ES-I3 (cell line): Measurements from ENCODE around the gene DTNB.
"Not testable (repeated sequence)": the region's sequence is repeated elsewhere in the genome, so short reads cannot be mapped to it uniquely, and the experiment has no call there.

Experiments
- H3K36me3 ChIP-seq: 2 replicates; pipeline ENCODE4 v1.6.1; 2013; ENCODE audit warnings: mild to moderate bottlenecking, low read length, control low read depth, moderate library complexity; ENCODE audit not compliant: insufficient read depth
- H3K4me1 ChIP-seq: 2 replicates; pipeline ENCODE4 v1.6.1; 2013; ENCODE audit warnings: mild to moderate bottlenecking, control low read depth, low read length; ENCODE audit not compliant: insufficient read depth
- H3K9ac ChIP-seq: 2 replicates; pipeline ENCODE4 v1.6.1; 2013; ENCODE audit warnings: low read depth, mild to moderate bottlenecking, low read length, moderate library complexity
- H3K9me3 ChIP-seq: 2 replicates; pipeline ENCODE4 v1.6.1; 2013; ENCODE audit warnings: mild to moderate bottlenecking, low read length, moderate library complexity; ENCODE audit not compliant: control insufficient read depth, insufficient read depth

Gene DTNB

GRCh38 chr2:25545899-25546298, 127.5 kb downstream of the DTNB start:
- Histone ChIP-seq H3K36me3 (no peaks in the 10 kb centered on the region), H3K9ac (no peak overlapping the region), H3K9me3 (no peaks in the 10 kb centered on the region), H3K4me1 (peaks cover 10% of the 10 kb centered on the region; the same call in 1 of the 2 replicates)

DNA sequence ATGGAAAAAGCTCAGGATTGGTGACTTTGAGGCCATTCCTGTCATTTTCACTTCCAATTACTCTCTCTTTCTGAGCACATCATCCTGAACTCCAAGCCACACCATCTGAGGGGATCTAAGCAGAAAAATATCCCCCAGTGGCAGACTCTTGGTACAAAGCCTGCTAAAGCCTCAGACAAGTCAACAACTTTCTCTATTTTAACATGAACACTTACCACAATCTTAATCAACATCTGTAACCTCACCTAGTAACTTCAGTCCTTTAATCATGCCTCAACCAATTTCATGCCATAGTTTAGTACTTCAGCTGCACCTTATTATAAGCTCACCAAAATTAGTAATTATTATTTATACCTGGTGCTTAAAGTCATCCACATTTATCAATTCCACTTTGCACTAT, 128.9 kb downstream of the DTNB start:
- peaks cover 10% of the 10 kb centered on the region; the same call in 1 of the 2 replicates for H3K4me1 ChIP-seq
- no peak overlapping the region for H3K9ac ChIP-seq
- H3K9me3 ChIP-seq: no peaks in the 10 kb centered on the region
- no peaks in the 10 kb centered on the region for H3K36me3 ChIP-seq

- no peak overlapping the region for H3K9ac ChIP-seq
- H3K36me3 ChIP-seq: no peaks in the 10 kb centered on the region
- no peaks in the 10 kb centered on the region for H3K9me3 ChIP-seq
- H3K4me1 ChIP-seq: peaks cover 10% of the 10 kb centered on the region; the same call in 1 of the 2 replicates
These were observed 129.4 kb downstream of the DTNB start for GRCh38 chr2:25543939-25544338.

DNA sequence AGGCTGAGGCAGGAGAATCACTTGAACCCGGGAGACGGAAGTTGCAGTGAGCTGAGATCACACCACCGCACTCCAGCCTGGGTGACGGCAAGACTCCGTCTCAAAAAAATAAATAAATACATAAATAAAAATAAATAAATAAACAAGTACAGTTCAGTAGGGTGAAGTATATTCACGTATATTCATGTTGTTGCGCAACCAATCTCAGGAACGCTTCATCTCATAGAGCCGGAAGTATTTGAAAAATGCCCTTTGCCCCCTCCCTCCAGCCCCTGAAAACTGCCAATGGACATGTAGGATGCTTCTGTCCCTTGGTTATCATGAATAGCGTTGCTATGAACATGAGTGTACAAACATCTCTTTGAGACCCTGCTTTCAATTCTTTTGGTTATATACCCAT, 132.0 kb downstream of the DTNB start:
- Histone ChIP-seq H3K36me3 (no peaks in the 10 kb centered on the region), H3K9ac (no peak overlapping the region), H3K9me3 (no peaks in the 10 kb centered on the region), H3K4me1 (peaks cover 10% of the 10 kb centered on the region; the same call in 1 of the 2 replicates)

DNA sequence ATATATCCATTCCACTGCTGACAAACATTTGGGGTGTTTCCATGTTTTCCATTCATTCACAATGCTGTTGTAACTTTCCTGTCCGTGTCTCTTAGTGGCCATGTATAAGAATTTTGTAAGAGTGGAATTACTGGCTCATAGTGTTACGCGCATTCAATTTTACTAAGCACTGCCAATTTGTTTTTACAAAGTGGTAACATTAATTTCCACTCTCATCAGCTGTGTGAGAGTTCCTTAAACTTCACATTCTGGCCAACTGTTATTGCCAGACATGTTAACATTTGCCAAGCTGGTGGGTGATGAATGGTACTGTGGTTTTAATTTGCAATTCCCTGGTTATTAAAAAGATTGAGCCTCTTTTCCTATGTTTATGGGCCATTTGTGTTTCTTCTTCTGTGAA, 134.2 kb downstream of the DTNB start:
- Histone ChIP-seq H3K36me3 (no peaks in the 10 kb centered on the region), H3K4me1 (peaks cover 5% of the 10 kb centered on the region; the same call in 1 of the 2 replicates), H3K9ac (no peak overlapping the region), H3K9me3 (no peaks in the 10 kb centered on the region; the same call in 1 of the 2 replicates)

DNA sequence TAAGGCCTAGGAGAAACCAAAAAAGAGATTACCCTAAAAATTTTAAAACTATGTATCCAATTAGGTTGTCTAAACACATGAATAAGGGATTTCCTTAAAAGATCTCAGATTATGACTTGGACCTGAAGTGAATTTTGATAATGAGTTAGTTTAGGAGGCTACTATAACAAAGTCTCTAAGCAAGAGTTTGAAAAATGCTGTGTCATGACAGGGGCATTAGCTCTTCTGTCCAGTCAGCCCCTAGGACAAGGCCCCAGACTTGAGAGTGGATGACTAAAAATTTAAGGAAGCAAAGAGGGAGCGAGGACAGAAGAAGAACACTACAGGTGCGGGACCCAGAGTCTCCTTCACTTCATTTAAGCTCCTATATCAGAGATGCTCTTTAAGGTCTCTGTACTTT, 135.9 kb downstream of the DTNB start:
- H3K36me3 ChIP-seq: no peaks in the 10 kb centered on the region
- H3K9me3 ChIP-seq: no peaks in the 10 kb centered on the region; the same call in 1 of the 2 replicates
- H3K9ac ChIP-seq: no peak overlapping the region
- H3K4me1 ChIP-seq: no peaks in the 10 kb centered on the region

DNA sequence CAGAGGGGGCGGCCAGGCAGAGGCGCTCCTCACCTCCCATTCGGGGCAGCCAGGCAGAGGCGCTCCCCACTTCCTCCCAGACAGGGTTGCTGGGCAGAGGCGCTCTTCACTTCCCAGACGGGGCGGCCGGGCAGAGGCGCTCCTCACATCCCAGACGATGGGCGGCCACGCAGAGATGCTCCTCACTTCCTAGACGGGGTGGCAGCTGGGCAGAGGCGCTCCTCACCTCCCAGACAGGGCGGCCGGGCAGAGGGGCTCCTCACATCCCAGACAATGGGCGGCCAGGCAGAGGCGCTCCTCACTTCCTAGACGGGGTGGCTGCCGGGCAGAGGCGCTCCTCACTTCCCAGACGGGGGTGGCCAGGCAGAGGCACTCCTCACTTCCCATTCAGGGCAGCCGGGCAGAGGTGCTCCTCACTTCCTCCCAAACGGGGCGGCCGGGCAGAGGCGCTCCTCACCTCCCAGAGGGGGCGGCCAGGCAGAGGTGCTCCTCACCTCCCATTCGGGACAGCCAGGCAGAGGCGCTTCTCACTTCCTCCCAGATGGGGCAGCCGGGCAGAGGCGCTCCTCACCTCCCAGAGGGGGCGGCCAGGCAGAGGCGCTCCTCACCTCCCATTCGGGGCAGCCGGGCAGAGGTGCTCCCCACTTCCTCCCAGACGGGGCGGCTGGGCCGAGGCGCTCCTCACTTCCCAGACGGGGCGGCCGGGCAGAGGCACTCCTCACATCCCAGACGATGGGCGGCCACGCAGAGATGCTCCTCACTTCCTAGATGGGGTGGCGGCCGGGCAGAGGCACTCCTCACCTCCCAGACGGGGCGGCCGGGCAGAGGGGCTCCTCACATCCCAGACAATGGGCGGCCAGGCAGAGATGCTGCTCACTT, 137.7 kb downstream of the DTNB start:
- not testable (repeated sequence) for H3K36me3 ChIP-seq, H3K4me1 ChIP-seq, H3K9me3 ChIP-seq, H3K9ac ChIP-seq

DNA sequence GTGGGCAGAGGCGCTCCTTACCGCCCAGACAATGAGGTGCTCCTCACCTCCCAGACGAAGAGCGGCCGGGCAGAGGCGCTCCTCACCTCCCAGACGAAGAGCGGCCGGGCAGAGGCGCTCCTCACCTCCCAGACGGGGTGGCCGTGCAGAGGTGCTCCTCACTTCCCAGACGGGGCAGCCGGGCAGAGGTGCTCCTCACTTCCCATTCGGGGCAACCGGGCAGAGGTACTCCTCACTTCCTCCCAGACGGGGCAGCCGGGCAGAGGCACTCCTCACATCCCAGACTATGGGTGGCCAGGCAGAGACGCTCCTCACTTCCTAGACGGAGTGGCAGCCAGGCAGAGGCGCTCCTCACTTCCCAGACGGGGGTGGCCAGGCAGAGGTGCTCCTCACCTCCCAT, 138.4 kb downstream of the DTNB start:
- H3K9me3 ChIP-seq, H3K9ac ChIP-seq, H3K36me3 ChIP-seq, H3K4me1 ChIP-seq: not testable (repeated sequence)

GRCh38 chr2:25534455-25534854, 138.9 kb downstream of the DTNB start:
- Histone ChIP-seq H3K9ac (no peak overlapping the region), H3K36me3 (no peaks in the 10 kb centered on the region), H3K4me1 (no peaks in the 10 kb centered on the region), H3K9me3 (no peaks in the 10 kb centered on the region; the same call in 1 of the 2 replicates)

- not testable (repeated sequence) for H3K9me3 ChIP-seq, H3K4me1 ChIP-seq, H3K9ac ChIP-seq, H3K36me3 ChIP-seq
These were observed 139.6 kb downstream of the DTNB start for GRCh38 chr2:25533771-25534170.

GRCh38 chr2:25532521-25532920, 140.9 kb downstream of the DTNB start:
- H3K9ac ChIP-seq: no peak overlapping the region
- no peaks in the 10 kb centered on the region; the same call in 1 of the 2 replicates for H3K9me3 ChIP-seq
- no peaks in the 10 kb centered on the region for H3K4me1 ChIP-seq
- no peaks in the 10 kb centered on the region for H3K36me3 ChIP-seq

- H3K9me3 ChIP-seq: no peaks in the 10 kb centered on the region
- H3K36me3 ChIP-seq: no peaks in the 10 kb centered on the region
- H3K9ac ChIP-seq: no peak overlapping the region
- no peaks in the 10 kb centered on the region for H3K4me1 ChIP-seq
These were observed 144.3 kb downstream of the DTNB start for GRCh38 chr2:25529034-25529433.

GRCh38 chr2:25528173-25528572, 145.2 kb downstream of the DTNB start:
- H3K9ac ChIP-seq: no peak overlapping the region
- H3K9me3 ChIP-seq: no peaks in the 10 kb centered on the region
- no peaks in the 10 kb centered on the region for H3K36me3 ChIP-seq
- no peaks in the 10 kb centered on the region for H3K4me1 ChIP-seq

GRCh38 chr2:25524507-25524906, 148.9 kb downstream of the DTNB start:
- Histone ChIP-seq H3K9ac (no peak overlapping the region), H3K4me1 (peaks cover 4% of the 10 kb centered on the region), H3K9me3 (no peaks in the 10 kb centered on the region), H3K36me3 (no peaks in the 10 kb centered on the region)

DNA sequence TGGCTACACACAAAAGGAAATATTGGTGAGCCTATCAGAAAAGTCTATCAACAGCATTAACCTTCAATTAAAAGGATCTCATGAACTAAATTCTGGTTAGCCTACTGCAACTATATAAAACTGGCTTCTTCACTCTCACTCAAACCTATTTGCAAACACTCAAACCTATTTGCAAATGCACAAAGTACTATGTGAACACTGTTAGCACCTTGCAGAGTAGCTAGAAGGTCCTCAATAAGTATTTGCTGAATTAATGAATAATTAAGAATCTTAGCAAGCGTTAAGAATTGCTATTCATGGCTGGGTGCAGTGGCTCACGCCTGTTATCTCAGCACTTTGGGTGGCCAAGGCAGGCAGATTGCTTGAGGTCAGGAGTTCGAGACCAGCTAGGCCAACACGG, 150.3 kb downstream of the DTNB start:
- H3K4me1 ChIP-seq: peaks cover 4% of the 10 kb centered on the region
- H3K9me3 ChIP-seq: no peaks in the 10 kb centered on the region
- no peaks in the 10 kb centered on the region for H3K36me3 ChIP-seq
- H3K9ac ChIP-seq: no peak overlapping the region
